ENCODE data around the gene PPM1A.

PPM1A gene

DNA sequence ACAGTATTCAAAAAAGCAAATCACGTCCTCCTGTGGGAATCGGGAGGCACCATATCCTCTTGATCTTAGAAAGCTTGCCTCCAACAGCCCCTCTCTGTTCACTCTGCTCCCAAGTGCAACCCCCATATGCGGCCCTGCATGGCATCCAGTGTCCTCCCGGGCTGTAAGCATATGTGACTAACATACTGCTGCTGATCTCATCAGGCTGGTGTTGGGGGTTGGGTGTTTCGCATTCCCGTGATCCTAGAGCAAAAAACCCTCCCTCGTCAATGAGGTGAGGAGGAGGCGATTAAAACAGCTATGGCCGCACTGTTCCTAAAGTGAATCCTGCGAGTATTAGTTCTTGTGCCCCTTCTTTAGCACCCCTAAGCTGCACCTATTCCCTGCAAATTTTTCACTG, 28.1 kb upstream of the PPM1A start:
- no peaks in the 10 kb centered on the region for H3K36me3 ChIP-seq
- DNase-seq: no peak
- no peak overlapping the region for H3K4me3 ChIP-seq (ENCODE audit: low read depth, low read length)
- H3K9me3 ChIP-seq (ENCODE audit: severe bottlenecking): no peaks in the 10 kb centered on the region
- no peak overlapping the region for H3K27ac ChIP-seq
- TF ChIP-seq, protein P1, sequence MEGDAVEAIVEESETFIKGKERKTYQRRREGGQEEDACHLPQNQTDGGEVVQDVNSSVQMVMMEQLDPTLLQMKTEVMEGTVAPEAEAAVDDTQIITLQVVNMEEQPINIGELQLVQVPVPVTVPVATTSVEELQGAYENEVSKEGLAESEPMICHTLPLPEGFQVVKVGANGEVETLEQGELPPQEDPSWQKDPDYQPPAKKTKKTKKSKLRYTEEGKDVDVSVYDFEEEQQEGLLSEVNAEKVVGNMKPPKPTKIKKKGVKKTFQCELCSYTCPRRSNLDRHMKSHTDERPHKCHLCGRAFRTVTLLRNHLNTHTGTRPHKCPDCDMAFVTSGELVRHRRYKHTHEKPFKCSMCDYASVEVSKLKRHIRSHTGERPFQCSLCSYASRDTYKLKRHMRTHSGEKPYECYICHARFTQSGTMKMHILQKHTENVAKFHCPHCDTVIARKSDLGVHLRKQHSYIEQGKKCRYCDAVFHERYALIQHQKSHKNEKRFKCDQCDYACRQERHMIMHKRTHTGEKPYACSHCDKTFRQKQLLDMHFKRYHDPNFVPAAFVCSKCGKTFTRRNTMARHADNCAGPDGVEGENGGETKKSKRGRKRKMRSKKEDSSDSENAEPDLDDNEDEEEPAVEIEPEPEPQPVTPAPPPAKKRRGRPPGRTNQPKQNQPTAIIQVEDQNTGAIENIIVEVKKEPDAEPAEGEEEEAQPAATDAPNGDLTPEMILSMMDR (IDR thresholded peaks at IDR 0.05; ENCODE audit: low read depth, low read length): no peak
- no peaks in the 10 kb centered on the region for H3K27me3 ChIP-seq (ENCODE audit: insufficient read depth, low read depth, severe bottlenecking)

- Histone ChIP-seq H3K4me3 (ENCODE audit: low read depth, low read length) (no peak overlapping the region), H3K27ac (no peak overlapping the region), H3K9me3 (ENCODE audit: severe bottlenecking) (no peaks in the 10 kb centered on the region), H3K36me3 (no peaks in the 10 kb centered on the region), H3K27me3 (ENCODE audit: insufficient read depth, low read depth, severe bottlenecking) (no peaks in the 10 kb centered on the region)
- TF ChIP-seq, protein P1 (IDR thresholded peaks at IDR 0.05; ENCODE audit: low read depth, low read length): no peak
- no peak for DNase-seq
Observed at GRCh38 chr14:60221457-60221856, 27.6 kb upstream of the PPM1A start.

GRCh38 chr14:60222820-60223219, 26.2 kb upstream of the PPM1A start:
- Histone ChIP-seq H3K36me3 (no peaks in the 10 kb centered on the region), H3K9me3 (ENCODE audit: severe bottlenecking) (no peaks in the 10 kb centered on the region), H3K4me3 (ENCODE audit: low read depth, low read length) (no peak overlapping the region), H3K27me3 (ENCODE audit: insufficient read depth, low read depth, severe bottlenecking) (no peaks in the 10 kb centered on the region), H3K27ac (no peak overlapping the region)
- TF ChIP-seq, protein P1 (IDR thresholded peaks at IDR 0.05; ENCODE audit: low read depth, low read length): no peak
- DNase-seq: no peak

GRCh38 chr14:60225265-60225664, 23.8 kb upstream of the PPM1A start:
- Histone ChIP-seq H3K9me3 (ENCODE audit: severe bottlenecking) (no peaks in the 10 kb centered on the region), H3K36me3 (no peaks in the 10 kb centered on the region), H3K27ac (no peak overlapping the region), H3K27me3 (ENCODE audit: insufficient read depth, low read depth, severe bottlenecking) (no peaks in the 10 kb centered on the region), H3K4me3 (ENCODE audit: low read depth, low read length) (no peak overlapping the region)
- TF ChIP-seq, protein P1 (IDR thresholded peaks at IDR 0.05; ENCODE audit: low read depth, low read length): no peak
- no peak for DNase-seq

- DNase-seq: no peak
- H3K9me3 ChIP-seq (ENCODE audit: severe bottlenecking): no peaks in the 10 kb centered on the region
- TF ChIP-seq, protein P1 (IDR thresholded peaks at IDR 0.05; ENCODE audit: low read depth, low read length): no peak
Observed at GRCh38 chr14:60226298-60226697, 22.7 kb upstream of the PPM1A start.

DNA sequence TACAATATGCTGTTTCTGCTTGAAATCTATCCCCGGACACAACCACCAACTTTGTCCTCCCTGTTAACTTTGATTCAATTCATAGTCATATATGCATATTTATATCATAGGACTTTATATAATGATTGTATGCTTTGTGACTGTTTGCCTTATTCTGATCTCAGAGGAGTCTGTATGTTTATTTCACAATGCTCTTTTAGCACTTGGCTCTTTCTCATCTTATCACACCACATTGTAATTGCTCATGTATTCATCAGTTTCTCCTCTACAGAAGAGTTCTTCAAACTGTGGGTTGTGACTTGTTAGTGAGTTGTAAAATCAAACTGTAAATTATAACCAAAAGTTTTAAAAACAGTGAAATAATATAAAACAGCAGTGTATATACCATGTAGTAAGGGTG, 21.7 kb upstream of the PPM1A start:
- Histone ChIP-seq H3K36me3 (no peaks in the 10 kb centered on the region), H3K27me3 (ENCODE audit: insufficient read depth, low read depth, severe bottlenecking) (no peaks in the 10 kb centered on the region), H3K27ac (no peak overlapping the region), H3K9me3 (ENCODE audit: severe bottlenecking) (peaks cover 3% of the 10 kb centered on the region), H3K4me3 (ENCODE audit: low read depth, low read length) (no peak overlapping the region)
- DNase-seq: no peak
- TF ChIP-seq, protein P1 (IDR thresholded peaks at IDR 0.05; ENCODE audit: low read depth, low read length): no peak

More at GRCh38 chr14:60226298-60226697, 22.7 kb upstream of the PPM1A start:
- H3K27me3 ChIP-seq (ENCODE audit: insufficient read depth, low read depth, severe bottlenecking): no peaks in the 10 kb centered on the region
- no peak overlapping the region for H3K4me3 ChIP-seq (ENCODE audit: low read depth, low read length)
- no peaks in the 10 kb centered on the region for H3K36me3 ChIP-seq
- H3K27ac ChIP-seq: no peak overlapping the region
